CD14-positive monocyte (primary cell): ENCODE measurements around the gene LRP1B. TPM values are rescaled to one million over a fixed set of nuclear protein-coding genes. Genes with fewer than 3 reads are reported as not detected.

Experiments used
- DNase-seq, 3 donors: peaks; one replicate each; pipeline ENCODE4 v3.0.0-alpha.2; 2011 to 2022
- H2AFZ ChIP-seq: 2 replicates; pipeline ENCODE4 v1.6.0; 2012; ENCODE audit warnings: mild to moderate bottlenecking, low read depth, low read length, inconsistent platforms; ENCODE audit not compliant: insufficient read depth, poor library complexity, severe bottlenecking
- H3K27ac ChIP-seq, 2 donors: 1 replicate in 1 of 2; 2 replicates in 1 of 2; pipeline ENCODE4 v1.5.1; 2012 to 2013; ENCODE audit warnings: low read length in 2 of 2, control low read depth in 1 of 2, inconsistent platforms in 1 of 2, low read depth in 1 of 2, mild to moderate bottlenecking in 1 of 2
- H3K27me3 ChIP-seq, 2 donors: one replicate each; pipeline versions ENCODE4 v1.6.0 to v1.6.1; 2011 to 2013; ENCODE audit warnings: low read length in 2 of 2; ENCODE audit not compliant: control insufficient read depth in 2 of 2, insufficient read depth in 2 of 2
- H3K36me3 ChIP-seq, 2 donors: replicated peaks in 1 of 2; 1 replicate in 1 of 2; 2 replicates in 1 of 2; pipeline versions ENCODE4 v1.5.1 to v1.6.1; 2012 to 2013; ENCODE audit warnings: low read length in 2 of 2, control low read depth in 1 of 2, inconsistent platforms in 1 of 2, mild to moderate bottlenecking in 1 of 2; ENCODE audit not compliant: insufficient read depth in 2 of 2, control insufficient read depth in 1 of 2
- H3K4me1 ChIP-seq, 2 donors: 1 replicate in 1 of 2; 2 replicates in 1 of 2; pipeline versions ENCODE4 v1.5.1 to v1.6.1; 2012 to 2013; ENCODE audit warnings: low read length in 2 of 2, control low read depth in 1 of 2, inconsistent platforms in 1 of 2, mild to moderate bottlenecking in 1 of 2, moderate library complexity in 1 of 2; ENCODE audit not compliant: insufficient read depth in 2 of 2, control insufficient read depth in 1 of 2
- H3K4me2 ChIP-seq: replicated peaks from 2 replicates; pipeline ENCODE3; 2012; ENCODE audit warnings: low read length, moderate library complexity, mild to moderate bottlenecking; ENCODE audit not compliant: poor library complexity, severe bottlenecking; ENCODE audit errors: extremely low read depth
- H3K4me3 ChIP-seq, 3 experiments: fragments of 200-600 bp in 1 of 3; sonication (generic) in 1 of 3; replicated peaks in 1 of 3; 1 replicate in 2 of 3; 2 replicates in 1 of 3; pipeline ENCODE4 v1.5.1; 2011 to 2013; ENCODE audit warnings: low read length in 3 of 3, mild to moderate bottlenecking in 3 of 3, control low read depth in 2 of 3, low read depth in 2 of 3, inconsistent platforms in 1 of 3, moderate library complexity in 1 of 3
- H3K79me2 ChIP-seq: 2 replicates; pipeline ENCODE4 v1.6.0; 2012; ENCODE audit warnings: mild to moderate bottlenecking, control low read depth, inconsistent platforms, low read length, moderate library complexity; ENCODE audit not compliant: insufficient read depth
- H3K9ac ChIP-seq: 2 replicates; pipeline ENCODE4 v1.6.0; 2017; ENCODE audit warnings: low read length, mild to moderate bottlenecking; ENCODE audit not compliant: insufficient read depth, poor library complexity, severe bottlenecking
- H3K9me3 ChIP-seq, 2 donors: replicated peaks in 1 of 2; 1 replicate in 1 of 2; 2 replicates in 1 of 2; pipeline versions ENCODE4 v1.5.1 to v1.6.1; 2012 to 2013; ENCODE audit warnings: low read length in 2 of 2, control low read depth in 1 of 2; ENCODE audit not compliant: control insufficient read depth in 1 of 2, insufficient read depth in 1 of 2
- H4K20me1 ChIP-seq: 2 replicates; pipeline ENCODE4 v1.6.0; 2012; ENCODE audit warnings: mild to moderate bottlenecking, low read length, control low read depth, moderate library complexity; ENCODE audit not compliant: insufficient read depth
- H3K27ac Mint-ChIP-seq, 7 donors: one replicate each; pipeline ENCODE4 v1.8.0; 2020; ENCODE audit warnings: mild to moderate bottlenecking in 7 of 7, mixed read lengths in 7 of 7, moderate library complexity in 6 of 7, inconsistent platforms in 2 of 7
- H3K27me3 Mint-ChIP-seq, 3 donors: one replicate each; pipeline ENCODE4 v1.8.0; 2021 to 2022; ENCODE audit warnings: low read depth in 3 of 3, mild to moderate bottlenecking in 3 of 3, mixed read lengths in 3 of 3, moderate library complexity in 3 of 3, inconsistent platforms in 1 of 3
- H3K36me3 Mint-ChIP-seq, 2 donors: one replicate each; pipeline ENCODE4 v1.8.0; 2020; ENCODE audit warnings: mixed read lengths in 2 of 2, inconsistent platforms in 1 of 2, mild to moderate bottlenecking in 1 of 2
- H3K4me1 Mint-ChIP-seq: one replicate; pipeline ENCODE4 v1.8.0; 2020; ENCODE audit warnings: mild to moderate bottlenecking, mixed read lengths
- H3K4me3 Mint-ChIP-seq, 2 donors: one replicate each; pipeline ENCODE4 v1.8.0; 2020; ENCODE audit warnings: mild to moderate bottlenecking in 2 of 2, mixed read lengths in 2 of 2, moderate library complexity in 1 of 2
- H3K9me3 Mint-ChIP-seq, 7 donors: one replicate each; pipeline ENCODE4 v1.8.0; 2020 to 2022; ENCODE audit warnings: mixed read lengths in 7 of 7, mild to moderate bottlenecking in 6 of 7, moderate library complexity in 6 of 7, inconsistent platforms in 2 of 7
- WGBS: methylation state at CpG from one replicate; pipeline ENCODE4 v1.1.5; 2013; ENCODE audit warnings: missing lambda C conversion rate; ENCODE audit not compliant: insufficient coverage; 5-methylcytosine and 5-hydroxymethylcytosine counted together
- intact Hi-C, 2 donors: fragments of 100-400 bp; cut with micrococcal nuclease; formaldehyde crosslinking; loops; one replicate each; pipeline versions ENCODE4 v1.15.0 to v1.15.1; 2023
- polyA plus RNA-seq, 3 donors: library from polyadenylated mRNA; depleted of rRNA in 1 of 3; unstranded in 2 of 3; stranded (reverse) in 1 of 3; fragments of 300-500 nt in 2 of 3; fragments of >200 nt in 1 of 3; fragmentation: Illumina TruSeq in 2 of 3; gene quantifications; 1 replicate in 2 of 3; 2 replicates in 1 of 3; pipeline ENCODE4 v1.2.3, GENCODE V29; 2012 to 2021
- TF ChIP-seq, protein P1 (sequence below): fragments of 200-600 bp; IDR thresholded peaks from one replicate; pipeline ENCODE4 v1.8.0; 2022; ENCODE audit warnings: antibody characterized with exemption, mild to moderate bottlenecking

Gene LRP1B
- polyA plus RNA-seq, 3 donors, result not detected

DNA sequence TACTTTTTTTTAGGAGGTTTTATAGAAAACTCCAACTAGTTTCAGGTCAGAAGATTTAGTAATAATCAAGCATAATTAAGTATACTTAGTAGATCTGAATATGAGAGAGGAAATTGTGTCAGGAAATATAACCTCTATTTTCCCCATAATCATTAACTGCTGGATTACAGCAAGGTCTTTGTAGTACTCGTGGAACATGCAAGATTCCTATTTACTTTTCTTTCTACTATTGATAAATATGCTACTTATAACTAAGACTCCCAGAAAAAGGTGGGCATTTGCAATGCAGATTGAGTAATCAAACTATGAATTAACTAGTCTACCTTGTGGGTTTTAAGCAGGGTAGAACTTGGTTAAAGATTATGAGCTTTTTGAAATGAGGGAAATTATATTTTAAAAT lies 570.1 kb downstream of the LRP1B start:
- H3K9me3 Mint-ChIP-seq, result no peaks in the 10 kb centered on the region
- WGBS, result no CpG with 5 or more reads among the region's 1 CpG
- Histone ChIP-seq H3K4me1 (peaks cover 3 to 7% of the 10 kb centered on the region in 2 donors), H3K9ac (no peak overlapping the region), H3K4me2 (no peak overlapping the region), H3K9me3 (no peaks in the 10 kb centered on the region), H3K79me2 (no peaks in the 10 kb centered on the region), H3K27ac (no peak overlapping the region), H2AFZ (no peak overlapping the region), H4K20me1 (no peaks in the 10 kb centered on the region), H3K36me3 (no peaks in the 10 kb centered on the region), H3K4me3 (no peak overlapping the region), H3K27me3 (no peaks in the 10 kb centered on the region)
- no peak overlapping the region for H3K4me3 Mint-ChIP-seq
- peaks cover 0 to 4% (median 0%) of the 10 kb centered on the region in 3 donors for H3K27me3 Mint-ChIP-seq
- no peak for DNase-seq
- intact Hi-C loops, result no loop called here
- H3K36me3 Mint-ChIP-seq, result no peaks in the 10 kb centered on the region
- no peak overlapping the region for H3K27ac Mint-ChIP-seq
- TF ChIP-seq, protein P1, sequence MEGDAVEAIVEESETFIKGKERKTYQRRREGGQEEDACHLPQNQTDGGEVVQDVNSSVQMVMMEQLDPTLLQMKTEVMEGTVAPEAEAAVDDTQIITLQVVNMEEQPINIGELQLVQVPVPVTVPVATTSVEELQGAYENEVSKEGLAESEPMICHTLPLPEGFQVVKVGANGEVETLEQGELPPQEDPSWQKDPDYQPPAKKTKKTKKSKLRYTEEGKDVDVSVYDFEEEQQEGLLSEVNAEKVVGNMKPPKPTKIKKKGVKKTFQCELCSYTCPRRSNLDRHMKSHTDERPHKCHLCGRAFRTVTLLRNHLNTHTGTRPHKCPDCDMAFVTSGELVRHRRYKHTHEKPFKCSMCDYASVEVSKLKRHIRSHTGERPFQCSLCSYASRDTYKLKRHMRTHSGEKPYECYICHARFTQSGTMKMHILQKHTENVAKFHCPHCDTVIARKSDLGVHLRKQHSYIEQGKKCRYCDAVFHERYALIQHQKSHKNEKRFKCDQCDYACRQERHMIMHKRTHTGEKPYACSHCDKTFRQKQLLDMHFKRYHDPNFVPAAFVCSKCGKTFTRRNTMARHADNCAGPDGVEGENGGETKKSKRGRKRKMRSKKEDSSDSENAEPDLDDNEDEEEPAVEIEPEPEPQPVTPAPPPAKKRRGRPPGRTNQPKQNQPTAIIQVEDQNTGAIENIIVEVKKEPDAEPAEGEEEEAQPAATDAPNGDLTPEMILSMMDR, result no peak
- H3K4me1 Mint-ChIP-seq, result peaks cover 10% of the 10 kb centered on the region

DNA sequence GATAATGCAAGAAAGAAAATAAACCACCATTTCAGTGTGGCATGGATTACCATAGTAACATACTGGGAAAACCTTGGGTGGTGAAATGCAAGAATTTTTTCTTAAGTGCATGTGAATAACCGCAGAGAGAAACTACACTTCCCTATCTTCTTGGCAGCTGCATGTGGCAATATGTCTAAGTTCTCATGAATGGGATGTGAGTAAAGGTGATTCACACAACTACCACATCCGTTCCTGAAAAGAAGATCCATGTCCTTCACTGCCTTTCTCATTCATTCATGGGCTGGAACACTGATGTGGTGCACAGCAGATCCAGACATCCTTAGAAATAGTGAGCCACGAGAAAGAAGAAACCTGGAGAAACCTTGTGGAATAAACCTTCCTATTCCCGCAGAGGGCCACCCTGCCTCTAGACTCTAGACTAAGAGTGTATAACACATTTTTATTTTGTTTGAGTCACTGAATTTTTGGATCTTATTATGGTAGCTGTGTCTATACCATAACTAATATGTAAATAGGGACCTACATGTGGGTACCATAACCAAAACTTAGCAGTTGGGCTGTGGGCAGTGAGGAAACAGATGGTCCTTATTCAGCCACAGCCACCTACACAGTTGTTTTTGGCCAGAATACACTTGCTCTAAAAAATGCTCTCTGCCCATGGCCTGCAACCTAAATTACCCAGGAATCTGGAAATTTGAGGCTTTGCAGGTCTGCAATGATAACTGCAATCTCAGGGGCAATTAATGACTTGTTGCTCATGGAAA lies 573.3 kb downstream of the LRP1B start:
- Histone ChIP-seq H3K9ac (no peak overlapping the region), H3K27me3 (no peaks in the 10 kb centered on the region), H3K9me3 (no peaks in the 10 kb centered on the region), H3K4me2 (no peak overlapping the region), H3K79me2 (no peaks in the 10 kb centered on the region), H3K4me3 (no peak overlapping the region), H3K27ac (no peak overlapping the region), H3K36me3 (no peaks in the 10 kb centered on the region), H2AFZ (no peak overlapping the region), H4K20me1 (no peaks in the 10 kb centered on the region), H3K4me1 (peaks cover 3 to 7% of the 10 kb centered on the region in 2 donors)
- TF ChIP-seq, protein P1, result no peak
- Mint-ChIP-seq H3K36me3 (no peaks in the 10 kb centered on the region), H3K9me3 (no peaks in the 10 kb centered on the region), H3K4me1 (peaks cover 10% of the 10 kb centered on the region), H3K27me3 (peaks cover 0 to 4% (median 0%) of the 10 kb centered on the region in 3 donors), H3K4me3 (peak overlapping the region in 1 of 2 donors; percentile 29), H3K27ac (no peak overlapping the region)
- intact Hi-C loops, result no loop called here
- peak; percentile 11 to 83 (median 21) for DNase-seq
- 17% methylated on average over 1 of the region's 4 CpGs for WGBS
